Activated T-cell treated with anti-CD3 and anti-CD28 coated beads for 24 hours (primary cell): ENCODE data around the gene ANKMY1.

Experiments
- DNase-seq: peaks from one replicate; pipeline ENCODE4 v3.0.0-alpha.2; 2020; ENCODE audit warnings: low read depth

The ANKMY1 gene

GRCh38 chr2:240595381-240596079 lies 37.7 kb upstream of the ANKMY1 start:
- DNase-seq: no peak

DNA sequence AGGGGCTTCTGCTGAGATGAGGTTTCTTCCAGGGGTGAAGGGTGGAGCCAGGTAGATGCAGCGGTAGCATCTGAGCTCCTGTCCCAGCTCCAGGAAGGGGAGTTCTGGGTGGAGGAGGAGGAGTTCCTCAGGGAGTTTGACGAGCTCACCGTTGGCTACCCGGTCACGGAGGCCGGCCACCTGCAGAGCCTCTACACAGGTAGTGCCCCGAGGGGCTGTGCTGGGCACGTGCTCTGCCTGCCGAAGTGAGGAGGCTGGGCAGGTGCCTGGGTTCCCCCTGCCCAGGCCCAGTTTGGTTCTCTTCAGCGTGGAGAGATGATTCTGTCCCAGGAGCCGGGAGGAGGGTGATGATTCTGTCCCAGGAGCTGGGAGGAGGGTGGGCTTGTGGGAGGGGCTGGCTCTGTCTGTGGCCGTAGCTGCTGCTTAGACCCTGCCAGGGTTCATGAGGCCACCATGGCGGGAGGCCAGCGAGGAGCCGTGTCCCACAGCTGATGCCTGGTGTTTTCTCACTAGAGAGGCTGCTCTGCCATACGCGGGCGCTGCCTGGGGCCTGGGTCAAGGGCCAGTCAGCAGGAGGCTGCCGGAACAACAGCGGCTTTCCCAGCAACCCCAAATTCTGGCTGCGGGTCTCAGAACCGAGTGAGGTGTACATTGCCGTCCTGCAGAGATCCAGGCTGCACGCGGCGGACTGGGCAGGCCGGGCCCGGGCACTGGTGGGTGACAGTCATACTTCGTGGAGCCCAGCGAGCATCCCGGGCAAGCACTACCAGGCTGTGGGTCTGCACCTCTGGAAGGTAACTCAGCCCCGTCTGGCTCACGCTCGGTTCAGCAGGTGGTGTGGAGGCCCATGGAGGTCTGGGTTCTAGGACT lies 37.0 kb upstream of the ANKMY1 start:
- no peak for DNase-seq

DNA sequence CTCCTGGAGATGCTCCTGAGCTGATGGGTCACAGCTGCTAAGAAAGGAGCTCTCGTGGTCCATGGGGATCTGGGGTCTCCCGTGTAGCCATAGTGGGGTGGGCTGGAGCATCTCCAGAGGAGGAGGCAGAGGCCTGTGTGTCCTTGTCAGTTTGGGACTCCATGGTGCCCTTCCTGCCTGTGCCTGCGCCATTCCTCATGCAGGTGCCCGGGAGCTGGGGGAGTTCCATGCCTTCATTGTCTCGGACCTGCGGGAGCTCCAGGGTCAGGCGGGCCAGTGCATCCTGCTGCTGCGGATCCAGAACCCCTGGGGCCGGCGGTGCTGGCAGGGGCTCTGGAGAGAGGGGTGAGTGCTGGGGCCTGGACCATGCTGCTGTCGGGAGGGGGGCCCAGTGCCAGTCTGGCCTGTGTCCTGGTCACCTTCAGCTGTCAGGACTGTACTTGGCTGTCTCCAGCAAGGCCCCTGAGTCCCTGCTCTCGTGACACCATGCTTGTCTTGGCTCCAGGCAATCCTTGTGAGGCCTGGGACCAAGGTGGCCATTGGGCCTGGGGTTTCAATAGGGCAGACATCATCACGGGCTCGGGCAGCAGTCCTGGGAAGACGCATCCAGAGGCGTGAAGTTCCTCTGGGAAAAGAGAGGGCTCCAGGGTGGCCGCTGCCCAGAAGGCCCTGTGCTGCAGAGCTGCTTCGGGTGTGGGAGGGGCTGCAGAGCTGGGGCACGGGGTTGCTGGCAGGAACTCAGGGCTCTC lies 36.1 kb upstream of the ANKMY1 start:
- DNase-seq: no peak

DNA sequence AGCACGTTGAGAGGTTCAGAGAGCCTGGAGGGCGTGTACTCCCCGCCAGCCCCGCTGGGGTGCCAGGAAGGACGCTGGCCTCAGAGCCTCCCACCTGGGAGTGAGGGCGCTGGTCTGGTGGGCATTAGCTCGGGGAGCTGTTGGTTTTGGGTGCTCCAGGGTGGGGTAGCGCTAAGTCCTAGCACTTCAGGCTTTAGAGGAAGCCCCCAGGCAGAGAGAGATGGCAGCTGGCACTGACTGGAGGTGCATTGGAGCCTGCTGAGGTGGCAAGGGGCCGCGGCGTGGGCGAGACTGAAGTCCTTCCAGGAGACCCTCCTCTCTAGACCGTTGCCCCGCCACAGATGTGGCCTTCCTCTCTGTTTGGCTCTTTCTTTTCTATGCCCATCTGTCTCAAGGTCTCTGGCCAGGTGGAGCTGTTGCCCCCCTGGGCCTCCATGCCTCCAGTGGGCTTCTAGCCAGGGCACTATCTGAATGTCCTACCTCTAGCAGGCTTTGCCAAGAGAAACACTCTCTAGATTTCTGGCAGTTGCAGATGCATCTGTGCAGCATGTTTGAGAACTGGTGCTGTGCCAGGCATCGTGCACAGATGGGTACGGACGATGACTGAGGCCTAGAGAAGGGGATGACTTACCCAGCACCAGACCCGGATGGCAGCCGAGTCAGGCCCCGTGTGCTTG lies 35.4 kb upstream of the ANKMY1 start:
- DNase-seq: no peak

- no peak for DNase-seq
These were observed 34.0 kb upstream of the ANKMY1 start for GRCh38 chr2:240591784-240592183.

DNA sequence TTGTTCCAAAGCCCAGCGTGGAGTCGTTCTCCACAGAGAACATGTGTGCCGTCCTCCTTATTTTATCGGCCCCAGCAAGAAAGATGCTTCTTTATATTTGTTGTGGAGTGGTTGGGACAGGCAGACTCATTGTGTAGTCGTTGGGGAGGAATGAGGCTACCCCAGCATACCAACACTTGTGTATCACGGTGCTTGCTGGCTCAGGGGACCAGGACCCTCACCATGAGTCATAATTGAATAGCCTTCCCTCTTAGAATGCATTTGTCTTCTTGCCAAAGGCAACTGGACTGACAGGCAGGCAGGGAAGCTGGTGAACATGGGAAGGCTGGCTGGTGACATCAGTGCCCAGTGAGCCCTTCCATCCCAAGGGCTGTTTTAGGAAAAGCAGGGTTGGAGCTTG lies 33.4 kb upstream of the ANKMY1 start:
- no peak for DNase-seq

DNA sequence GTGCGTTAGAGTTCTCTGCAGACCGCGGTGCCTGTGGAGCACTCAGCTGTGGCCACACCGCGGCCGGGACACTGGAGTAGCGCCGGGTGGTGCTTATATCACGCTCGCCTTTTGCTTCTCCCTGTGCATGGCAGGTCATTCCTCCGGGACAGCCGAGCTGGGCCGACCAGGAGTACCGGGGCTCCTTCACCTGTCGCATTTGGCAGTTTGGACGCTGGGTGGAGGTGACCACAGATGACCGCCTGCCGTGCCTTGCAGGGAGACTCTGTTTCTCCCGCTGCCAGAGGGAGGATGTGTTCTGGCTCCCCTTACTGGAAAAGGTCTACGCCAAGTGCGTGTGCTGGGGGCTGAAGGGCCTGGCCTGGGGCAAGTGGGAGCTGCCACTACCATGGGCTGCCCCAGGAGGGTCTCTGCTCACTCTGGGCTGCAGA lies 32.9 kb upstream of the ANKMY1 start:
- no peak for DNase-seq

DNA sequence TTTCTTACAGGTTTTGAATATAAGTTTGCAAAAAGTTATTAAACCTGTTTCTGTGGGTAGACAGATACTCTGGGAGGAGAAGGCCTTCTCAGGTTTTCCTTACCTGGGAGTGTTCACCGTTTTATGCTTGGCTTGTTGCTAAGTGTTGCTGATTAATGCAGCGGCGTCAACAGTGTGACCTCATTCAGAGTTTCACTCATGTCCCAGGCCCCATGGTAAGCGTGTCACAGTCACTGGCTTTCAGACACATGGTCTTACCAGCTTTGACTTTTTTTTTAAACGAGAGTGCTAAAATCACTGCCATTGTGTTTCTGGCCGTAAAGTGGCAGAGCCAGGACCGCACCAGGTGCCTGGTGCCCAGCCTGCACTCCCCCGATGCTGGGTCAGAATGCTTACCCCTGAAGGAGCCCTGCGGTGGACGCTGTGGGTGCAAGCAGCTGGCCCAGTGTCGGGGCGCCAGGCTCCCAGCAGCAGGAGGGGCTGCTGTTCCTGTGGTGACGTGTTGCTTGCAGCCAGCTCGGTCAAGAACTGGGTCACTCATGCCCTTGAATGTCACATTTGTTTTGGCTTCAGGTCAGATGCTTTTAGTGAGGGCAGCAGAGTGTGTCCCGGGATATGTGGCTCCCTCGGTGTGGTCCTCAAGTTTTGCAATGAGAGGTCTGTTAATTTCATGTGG lies 32.2 kb upstream of the ANKMY1 start:
- DNase-seq: no peak

DNA sequence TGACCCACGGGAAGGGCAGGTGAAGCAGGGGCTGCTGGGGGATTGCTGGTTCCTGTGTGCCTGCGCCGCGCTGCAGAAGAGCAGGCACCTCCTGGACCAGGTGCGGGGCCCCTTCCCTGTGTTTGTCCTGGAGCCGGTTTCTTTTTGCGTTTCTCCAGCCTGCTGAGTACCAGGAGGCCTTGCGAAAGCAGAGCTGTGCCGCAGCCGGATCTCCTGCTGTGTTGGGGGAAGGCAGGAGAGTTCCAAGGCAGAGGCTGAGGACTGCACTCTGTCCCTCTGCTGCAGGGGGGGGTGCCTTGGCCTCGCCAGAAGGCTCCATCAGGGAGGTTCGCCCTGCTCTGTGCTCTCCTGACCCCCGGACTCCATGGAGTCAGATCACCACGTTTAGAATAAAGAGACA lies 31.6 kb upstream of the ANKMY1 start:
- no peak for DNase-seq

DNA sequence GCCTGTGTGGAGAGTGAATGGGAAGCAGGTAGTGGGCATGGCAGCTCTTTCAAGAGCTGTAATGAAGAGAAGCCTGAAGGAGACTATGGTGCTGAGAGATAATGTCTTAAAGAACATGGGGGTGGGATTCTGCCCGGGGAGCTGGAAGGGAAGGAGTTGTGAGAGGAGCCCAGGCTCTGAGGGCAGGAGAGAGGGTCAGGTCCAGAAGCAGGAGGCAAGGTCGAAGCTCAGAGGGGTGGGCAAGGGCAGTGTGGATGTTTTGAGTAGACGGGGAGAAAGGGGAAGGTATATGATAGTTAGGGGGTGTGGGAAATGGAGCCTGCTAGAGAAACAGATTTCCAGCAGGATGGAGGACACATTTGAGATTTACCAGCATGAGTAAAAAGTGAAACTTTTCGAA lies 30.9 kb upstream of the ANKMY1 start:
- no peak for DNase-seq

DNA sequence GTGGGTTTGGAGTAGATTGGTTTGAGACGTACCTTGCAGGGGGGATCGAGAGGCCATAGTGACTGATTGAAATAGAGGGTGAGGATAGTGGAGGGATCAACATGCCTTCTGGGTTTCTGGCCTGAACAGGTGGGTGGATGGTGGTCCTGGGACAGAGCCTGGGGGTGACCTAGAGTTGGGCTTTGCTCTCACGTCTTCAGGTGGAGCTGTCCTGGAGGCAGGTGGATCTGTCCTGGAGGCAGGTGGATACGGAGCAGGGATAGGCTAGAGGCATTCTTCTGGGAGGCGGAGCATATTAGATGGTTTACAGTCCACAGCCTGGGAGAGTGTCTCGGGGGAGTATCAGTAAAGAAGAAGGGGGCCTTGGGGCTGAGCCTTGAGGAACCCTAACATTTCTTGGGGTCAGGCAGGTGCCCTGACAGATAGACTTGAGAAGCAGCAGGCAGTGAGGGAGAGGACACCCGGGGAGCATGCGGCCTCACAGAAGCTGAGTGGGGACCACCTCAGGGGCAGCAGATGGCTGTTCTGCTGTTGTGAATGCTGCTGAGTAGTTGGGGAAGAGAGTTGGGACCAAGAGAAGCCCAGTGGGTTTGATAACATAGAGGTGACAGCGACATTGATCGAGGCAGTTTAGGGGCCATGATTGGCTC lies 30.3 kb upstream of the ANKMY1 start:
- no peak for DNase-seq

DNA sequence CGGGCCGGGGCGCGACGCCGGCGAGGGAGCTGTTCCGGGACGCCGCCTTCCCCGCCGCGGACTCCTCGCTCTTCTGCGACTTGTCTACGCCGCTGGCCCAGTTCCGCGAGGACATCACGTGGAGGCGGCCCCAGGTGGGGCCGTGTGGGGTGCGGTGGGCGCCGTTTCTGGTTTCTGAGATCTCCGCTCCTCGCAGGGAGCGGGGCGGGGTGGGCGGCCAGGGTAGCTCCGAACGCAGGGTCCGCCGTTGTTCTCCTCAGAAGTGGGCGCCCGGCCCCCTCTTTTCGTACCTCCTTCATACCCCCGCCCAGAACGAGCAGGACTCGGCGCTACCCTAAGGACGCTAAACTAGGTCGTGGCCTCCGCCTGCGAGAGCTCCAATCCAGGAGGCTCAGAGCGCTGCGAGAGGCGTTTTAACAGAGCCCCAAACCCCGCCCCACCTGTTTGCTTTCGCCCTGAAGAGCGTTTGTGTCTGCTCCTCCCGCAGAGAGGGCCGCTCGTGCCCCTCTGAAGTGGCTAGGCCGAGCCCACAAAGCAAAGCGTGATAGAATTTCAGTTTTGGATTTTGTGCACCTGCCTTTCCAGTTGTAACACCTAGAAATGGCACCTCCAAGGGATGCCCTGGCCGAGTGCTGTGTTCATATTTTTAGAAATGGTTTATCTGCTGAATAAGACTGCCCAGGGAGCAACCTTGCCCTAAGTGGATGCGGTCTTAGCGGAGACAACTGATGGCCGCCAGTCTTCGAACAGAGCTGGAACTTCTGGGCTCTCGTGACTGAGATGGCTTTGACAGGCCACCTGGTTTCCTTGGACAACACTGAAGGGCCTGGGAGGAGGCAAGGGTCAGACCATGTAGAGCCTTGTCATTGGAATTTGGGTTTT lies 29.4 kb upstream of the ANKMY1 start:
- DNase-seq: no peak

DNA sequence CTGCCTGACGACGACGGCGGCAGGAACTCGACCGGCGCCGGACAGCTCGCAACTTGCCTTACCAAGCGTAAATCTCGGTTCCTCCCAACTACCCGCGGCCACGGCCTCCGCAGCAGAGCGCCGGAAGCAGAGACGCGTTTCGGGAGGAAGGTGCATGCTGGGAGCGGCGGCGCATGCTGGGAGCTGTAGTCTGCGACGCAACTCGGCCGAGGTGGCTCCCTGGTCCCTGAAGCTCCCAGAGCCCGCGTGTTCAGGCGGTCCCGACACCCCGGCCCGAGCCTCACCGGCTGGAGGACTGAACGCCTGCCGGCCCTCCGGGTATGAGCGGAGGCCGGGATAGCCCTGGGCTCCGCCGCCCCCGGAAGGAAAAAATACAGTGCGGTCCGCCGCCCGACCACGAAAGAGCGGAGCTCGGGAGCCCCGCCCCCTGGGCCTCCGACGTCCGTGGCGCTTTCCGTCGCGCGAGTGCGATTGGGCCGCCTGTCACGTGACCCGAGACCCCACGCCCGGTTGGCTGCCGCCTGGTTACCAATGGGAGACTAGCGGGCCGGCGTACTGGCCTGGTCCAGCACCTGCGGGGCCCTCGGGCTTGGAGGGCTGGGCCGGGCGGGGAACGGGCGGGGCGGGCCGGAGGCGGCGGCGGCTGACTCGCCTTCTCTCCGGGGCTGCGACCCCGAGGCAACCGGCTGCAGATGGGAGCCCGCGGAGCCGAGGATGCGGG lies 28.6 kb upstream of the ANKMY1 start, which contains the start of gene CAPN10:
TSS of gene CAPN10 (plus strand) at position 537 of the 721 bp plus-strand sequence. CDS start at position 715, 178 bp downstream.
- DNase-seq: peak; percentile 95

DNA sequence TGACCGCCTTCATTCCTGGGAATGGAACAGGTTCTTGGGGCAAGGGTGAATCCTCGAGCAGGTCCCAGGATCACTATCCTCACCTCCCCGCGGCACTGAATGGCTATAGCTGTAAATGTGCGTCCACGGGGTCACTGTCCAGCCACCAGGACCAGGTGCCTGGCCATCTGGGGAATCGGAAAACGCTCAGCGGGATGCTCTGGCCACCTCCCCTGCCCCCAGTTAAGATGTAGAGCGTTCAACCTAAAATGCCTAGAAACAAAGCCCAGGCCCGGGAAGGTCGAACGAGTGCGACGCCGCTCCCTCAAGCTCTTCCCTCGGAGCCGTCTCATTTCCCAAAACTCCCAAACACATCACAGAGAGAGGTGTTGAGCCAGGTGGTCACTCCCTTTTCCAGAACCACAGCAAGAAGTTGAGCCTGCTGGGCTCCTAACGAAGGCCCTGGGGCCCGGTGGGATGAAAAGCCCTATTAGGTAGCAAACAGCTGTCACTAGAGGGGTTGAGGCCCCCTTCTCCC lies 28.0 kb upstream of the ANKMY1 start:
- no peak for DNase-seq

DNA sequence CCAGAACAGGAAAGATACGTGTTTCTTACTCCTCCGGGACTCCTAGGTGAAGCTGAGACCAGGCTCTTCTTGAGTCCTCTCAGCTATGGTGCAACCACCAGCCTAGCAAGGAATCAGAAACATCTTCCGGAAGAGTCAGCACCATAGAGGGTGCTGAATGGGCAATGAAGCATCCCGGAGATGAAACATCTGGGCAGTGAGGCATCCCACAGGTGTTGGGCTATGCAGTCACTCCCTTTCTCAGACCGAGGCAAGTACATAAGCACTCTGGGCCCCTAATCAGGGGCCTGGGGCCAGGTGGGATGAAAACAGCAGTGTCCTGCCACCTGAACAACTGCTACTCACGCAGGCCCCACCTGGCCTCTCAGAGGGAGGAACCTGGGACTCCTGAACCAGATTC lies 27.3 kb upstream of the ANKMY1 start:
- no peak for DNase-seq

GRCh38 chr2:240584486-240585031 lies 26.8 kb upstream of the ANKMY1 start:
- DNase-seq: no peak

- no peak for DNase-seq
These were observed 26.0 kb upstream of the ANKMY1 start for GRCh38 chr2:240583774-240584173.

DNA sequence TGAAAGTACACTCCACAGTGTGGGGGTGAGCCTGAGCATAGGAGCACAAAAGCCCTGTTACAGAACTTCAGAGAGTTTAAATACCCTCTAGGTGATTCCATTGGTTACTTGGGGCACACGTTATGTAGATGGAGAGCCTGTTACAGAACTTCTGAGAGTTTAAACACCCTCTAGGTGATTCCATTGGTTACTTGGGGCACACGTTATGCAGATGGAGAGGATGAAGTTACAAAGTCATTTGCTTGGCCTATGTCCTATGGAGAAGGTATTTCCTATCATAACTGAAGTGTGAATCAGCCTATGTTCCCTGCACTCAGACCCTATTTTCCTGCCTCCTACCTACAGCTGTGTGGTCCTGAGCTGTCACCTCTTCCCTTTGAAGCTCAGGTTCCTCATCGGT lies 25.0 kb upstream of the ANKMY1 start:
- no peak for DNase-seq

- no peak for DNase-seq
These were observed 24.0 kb upstream of the ANKMY1 start for GRCh38 chr2:240581811-240582210.
